Chondrocyte (in vitro differentiated cells): ENCODE results near the gene LTBP1. TPM values are rescaled to one million over a fixed set of nuclear protein-coding genes. Genes with fewer than 3 reads are reported as not detected.

Experiments
- DNase-seq: peaks from one replicate; pipeline ENCODE4 v3.0.0; 2021; ENCODE audit warnings: mixed read lengths, low spot score
- H3K27ac Mint-ChIP-seq: one replicate; pipeline ENCODE4 v1.8.0; 2021; ENCODE audit warnings: mild to moderate bottlenecking, moderate library complexity, mixed read lengths; ENCODE audit not compliant: unreplicated experiment
- H3K27me3 Mint-ChIP-seq: 2 replicates; pipeline ENCODE4 v1.8.0; 2021; ENCODE audit warnings: low read depth, mixed read lengths
- H3K36me3 Mint-ChIP-seq: 2 replicates; pipeline ENCODE4 v1.8.0; 2021; ENCODE audit warnings: low read depth, mixed read lengths
- H3K4me1 Mint-ChIP-seq: 2 replicates; pipeline ENCODE4 v1.8.0; 2021; ENCODE audit warnings: low read depth, mild to moderate bottlenecking, mixed read lengths
- H3K4me3 Mint-ChIP-seq: one replicate; pipeline ENCODE4 v1.8.0; 2021; ENCODE audit warnings: mild to moderate bottlenecking, moderate library complexity, mixed read lengths; ENCODE audit not compliant: unreplicated experiment
- H3K9me3 Mint-ChIP-seq: 2 replicates; pipeline ENCODE4 v1.8.0; 2021; ENCODE audit warnings: low read depth, mixed read lengths
- CTCF ChIP-seq: fragments of 200-600 bp; sonication (generic); IDR thresholded peaks from 2 replicates; pipeline ENCODE4 v1.5.0; 2021; ENCODE audit warnings: antibody characterized with exemption, mild to moderate bottlenecking, moderate library complexity
- total RNA-seq: library from RNA; stranded (reverse); gene quantifications from 3 replicates; pipeline ENCODE4 v1.2.1, GENCODE V29; 2021

The LTBP1 gene
- total RNA-seq, 1 donor from 2014 or later = 398 TPM

DNA sequence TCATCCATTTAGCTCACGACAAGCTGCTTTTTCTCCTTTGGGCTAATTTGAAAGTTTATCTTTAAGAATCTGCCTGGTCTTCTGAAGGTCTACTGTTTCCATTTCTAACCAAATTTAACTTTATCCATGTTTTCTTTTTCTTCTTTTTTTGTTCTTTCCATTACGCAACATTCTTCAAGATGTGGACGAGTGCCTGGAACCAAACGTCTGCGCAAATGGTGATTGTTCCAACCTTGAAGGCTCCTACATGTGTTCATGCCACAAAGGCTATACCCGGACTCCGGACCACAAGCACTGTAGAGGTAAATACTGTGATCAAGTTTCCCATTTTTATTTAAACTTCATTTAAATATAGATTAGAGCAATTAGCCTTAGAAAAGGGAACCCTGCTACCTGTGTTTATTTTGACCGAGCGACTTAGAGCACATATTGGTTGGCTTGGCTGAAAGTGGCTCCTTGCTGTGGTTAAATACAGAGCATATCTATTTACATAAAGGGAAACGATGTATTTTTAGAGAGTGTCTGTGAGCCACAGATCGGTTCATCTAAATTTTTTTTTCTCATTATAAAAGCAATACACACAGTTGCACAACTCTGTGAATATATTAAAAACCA lies 346.3 kb downstream of the LTBP1 start:
- Mint-ChIP-seq H3K9me3 (no peaks in the 10 kb centered on the region), H3K4me1 (peaks cover 76% of the 10 kb centered on the region), H3K4me3 (peak overlapping the region; percentile 39), H3K27me3 (no peaks in the 10 kb centered on the region), H3K36me3 (peaks cover 29% of the 10 kb centered on the region), H3K27ac (peak overlapping the region; percentile 93)
- no peak for DNase-seq
- TF ChIP-seq CTCF = no peak

GRCh38 chr2:33298233-33298632 lies 351.5 kb downstream of the LTBP1 start:
- H3K4me1 Mint-ChIP-seq = peaks cover 49% of the 10 kb centered on the region
- H3K27ac Mint-ChIP-seq = peak overlapping the region; percentile 87
- H3K9me3 Mint-ChIP-seq = no peaks in the 10 kb centered on the region
- H3K4me3 Mint-ChIP-seq = no peak overlapping the region
- peaks cover 34% of the 10 kb centered on the region for H3K36me3 Mint-ChIP-seq
- no peak for DNase-seq
- TF ChIP-seq CTCF = no peak
- no peaks in the 10 kb centered on the region for H3K27me3 Mint-ChIP-seq

DNA sequence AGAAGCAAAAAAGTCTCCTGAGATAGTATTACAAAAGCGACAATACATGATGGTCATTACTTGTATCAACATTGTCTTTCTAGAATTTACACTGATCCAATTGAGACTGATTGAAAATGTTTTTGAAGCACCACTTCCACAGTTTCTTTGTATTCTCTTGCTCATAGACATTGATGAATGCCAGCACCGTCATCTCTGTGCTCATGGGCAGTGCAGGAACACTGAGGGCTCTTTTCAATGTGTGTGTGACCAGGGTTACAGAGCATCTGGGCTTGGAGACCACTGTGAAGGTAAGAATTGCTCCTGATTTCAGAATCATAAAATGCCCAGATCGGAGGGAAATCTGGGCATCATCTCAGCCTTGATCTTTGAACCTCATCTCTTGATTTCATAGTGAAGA lies 354.6 kb downstream of the LTBP1 start:
- Mint-ChIP-seq H3K9me3 (no peaks in the 10 kb centered on the region), H3K27me3 (no peaks in the 10 kb centered on the region), H3K4me3 (no peak overlapping the region), H3K27ac (no peak overlapping the region), H3K4me1 (peaks cover 39% of the 10 kb centered on the region), H3K36me3 (peaks cover 45% of the 10 kb centered on the region)
- TF ChIP-seq CTCF = no peak
- DNase-seq = no peak

- no peak for DNase-seq
- Mint-ChIP-seq H3K36me3 (peaks cover 45% of the 10 kb centered on the region), H3K27me3 (no peaks in the 10 kb centered on the region), H3K4me3 (no peak overlapping the region), H3K9me3 (no peaks in the 10 kb centered on the region), H3K4me1 (peaks cover 32% of the 10 kb centered on the region), H3K27ac (peak overlapping the region; percentile 50)
- TF ChIP-seq CTCF = no peak
Observed at GRCh38 chr2:33302348-33302747, 355.6 kb downstream of the LTBP1 start.

DNA sequence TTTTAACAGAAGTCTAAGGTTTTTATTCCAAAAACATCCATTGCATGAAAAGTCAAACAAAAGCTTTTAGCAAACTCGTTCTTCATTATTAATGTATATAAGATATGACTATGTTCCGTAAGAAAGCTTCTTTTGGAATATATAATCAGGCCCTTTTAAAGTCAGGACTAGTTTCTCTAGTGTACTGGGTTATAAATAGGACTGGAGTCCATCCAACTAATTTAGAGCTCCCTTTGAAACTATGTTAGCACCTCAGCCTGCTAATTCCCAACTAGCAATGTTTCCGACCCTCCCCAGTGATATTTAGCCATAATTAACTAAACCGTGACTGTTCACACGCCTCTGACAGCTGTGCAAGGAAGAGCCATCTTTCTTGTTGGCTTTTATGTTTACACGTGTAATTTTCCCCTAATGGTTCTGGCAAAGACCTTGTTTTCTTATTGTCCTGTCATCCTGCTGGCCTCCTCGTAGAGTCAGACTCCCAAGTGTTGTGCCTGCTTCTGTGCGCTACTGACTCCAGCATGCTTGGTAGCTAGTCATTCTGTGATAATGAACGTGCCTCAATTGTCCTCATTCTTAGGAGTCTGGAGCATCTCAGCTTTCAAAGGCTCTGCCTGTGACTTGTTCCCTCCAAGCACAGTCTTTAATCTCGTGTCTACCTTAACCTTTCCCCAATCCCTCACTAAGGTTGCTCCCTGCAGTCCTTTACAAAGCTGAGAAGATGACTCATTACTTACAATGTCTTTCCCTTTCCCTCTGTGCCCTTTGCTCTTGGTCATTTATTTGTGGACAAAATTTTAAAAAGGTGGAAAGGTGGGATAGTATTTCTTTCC lies 357.5 kb downstream of the LTBP1 start:
- DNase-seq = no peak
- Mint-ChIP-seq H3K27ac (no peak overlapping the region), H3K4me1 (peaks cover 13% of the 10 kb centered on the region), H3K4me3 (no peak overlapping the region), H3K36me3 (peaks cover 43% of the 10 kb centered on the region), H3K9me3 (no peaks in the 10 kb centered on the region), H3K27me3 (no peaks in the 10 kb centered on the region)
- TF ChIP-seq CTCF = no peak
